Calu3 (cell line): ENCODE results near the gene CD200R1L. TPM values are rescaled to one million over a fixed set of nuclear protein-coding genes. Genes with fewer than 3 reads are reported as not detected.

ENCODE experiments used
- BruUV-seq: library from RNA; stranded (reverse); fragments of 400-500 nt; replicated peaks from 2 replicates; lab custom pipeline; 2021; lab: Mats Ljungman, UMichigan
- CTCF ChIA-PET: fragments of 300-600 bp; sonication (Branson Sonifier 250); formaldehyde crosslinking; loops from one replicate; lab custom pipeline; 2022; ENCODE audit warnings: antibody characterized with exemption; lab: Charles Lee
- DNase-seq: peaks from one replicate; pipeline ENCODE4 v3.0.0; 2022
- H3K27ac Mint-ChIP-seq: one replicate; pipeline ENCODE4 v1.8.0; 2022; ENCODE audit warnings: mixed read lengths; ENCODE audit not compliant: unreplicated experiment
- H3K27me3 Mint-ChIP-seq: one replicate; pipeline ENCODE4 v1.8.0; 2022; ENCODE audit warnings: mixed read lengths; ENCODE audit not compliant: unreplicated experiment
- H3K36me3 Mint-ChIP-seq: one replicate; pipeline ENCODE4 v1.8.0; 2022; ENCODE audit warnings: mild to moderate bottlenecking, moderate library complexity, mixed read lengths; ENCODE audit not compliant: insufficient read depth, unreplicated experiment
- H3K4me1 Mint-ChIP-seq: one replicate; pipeline ENCODE4 v1.8.0; 2022; ENCODE audit warnings: mild to moderate bottlenecking, low read depth, mixed read lengths; ENCODE audit not compliant: unreplicated experiment
- H3K4me3 Mint-ChIP-seq: one replicate; pipeline ENCODE4 v1.8.0; 2022; ENCODE audit warnings: mild to moderate bottlenecking, low read depth, moderate library complexity, mixed read lengths; ENCODE audit not compliant: unreplicated experiment
- H3K9me3 Mint-ChIP-seq: one replicate; pipeline ENCODE4 v1.8.0; 2022; ENCODE audit warnings: low read depth, mixed read lengths; ENCODE audit not compliant: unreplicated experiment
- CTCF ChIP-seq: fragments of 200-600 bp; IDR thresholded peaks from one replicate; pipeline ENCODE4 v1.8.0; 2022; ENCODE audit warnings: antibody characterized with exemption; ENCODE audit not compliant: unreplicated experiment
- intact Hi-C: fragments of 100-400 bp; cut with micrococcal nuclease; formaldehyde crosslinking; loops from one replicate; pipeline ENCODE4 v1.10.0; 2022; ENCODE audit not compliant: unreplicated experiment
- total RNA-seq: library from RNA; stranded (reverse); gene quantifications from 2 replicates; pipeline ENCODE4 v1.2.3, GENCODE V29; 2022

The CD200R1L gene
- total RNA-seq, 1 experiment from 2014 or later: not detected

GRCh38 chr3:112884678-112885290 lies 38.1 kb upstream of the CD200R1L start:
- no peak overlapping the region for H3K4me3 Mint-ChIP-seq
- no peak for TF ChIP-seq CTCF
- H3K9me3 Mint-ChIP-seq: no peaks in the 10 kb centered on the region
- intact Hi-C loops: no loop called here
- no peaks in the 10 kb centered on the region for H3K4me1 Mint-ChIP-seq
- DNase-seq: no peak
- no TSS peak for BruUV-seq
- H3K27me3 Mint-ChIP-seq: peaks cover 56% of the 10 kb centered on the region
- no peaks in the 10 kb centered on the region for H3K36me3 Mint-ChIP-seq
- H3K27ac Mint-ChIP-seq: no peak overlapping the region
- CTCF ChIA-PET: no interaction called here

GRCh38 chr3:112881891-112882290 lies 35.2 kb upstream of the CD200R1L start:
- no TSS peak for BruUV-seq

DNA sequence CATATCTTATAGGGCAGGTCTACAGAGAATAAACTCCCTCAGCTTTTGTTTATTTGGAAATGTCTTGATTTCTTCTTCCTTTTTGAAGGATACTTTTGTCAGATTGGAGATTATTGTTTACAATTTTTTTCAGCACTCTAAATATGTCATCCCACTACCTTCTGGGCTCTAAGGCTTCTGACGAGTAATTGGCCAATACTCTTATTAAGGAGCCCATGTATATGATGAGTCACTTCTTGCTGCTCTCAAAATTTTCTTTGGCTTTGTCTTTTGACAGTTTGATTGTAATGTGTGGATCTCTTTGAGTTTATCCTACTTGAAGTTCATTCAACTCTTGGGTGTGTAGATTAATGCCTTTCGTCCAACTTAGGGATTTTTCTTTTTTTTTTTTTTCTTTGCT lies 28.9 kb upstream of the CD200R1L start:
- intact Hi-C loops: no loop called here
- no peaks in the 10 kb centered on the region for H3K36me3 Mint-ChIP-seq

More at GRCh38 chr3:112881891-112882290, 35.2 kb upstream of the CD200R1L start:
- intact Hi-C loops: no loop called here
- CTCF ChIA-PET: no interaction called here
- no peaks in the 10 kb centered on the region for H3K9me3 Mint-ChIP-seq
- H3K4me3 Mint-ChIP-seq: no peak overlapping the region
- no peaks in the 10 kb centered on the region for H3K4me1 Mint-ChIP-seq
- peaks cover 54% of the 10 kb centered on the region for H3K27me3 Mint-ChIP-seq
- H3K27ac Mint-ChIP-seq: no peak overlapping the region
- TF ChIP-seq CTCF: no peak
- DNase-seq: no peak
- no peaks in the 10 kb centered on the region for H3K36me3 Mint-ChIP-seq

DNA sequence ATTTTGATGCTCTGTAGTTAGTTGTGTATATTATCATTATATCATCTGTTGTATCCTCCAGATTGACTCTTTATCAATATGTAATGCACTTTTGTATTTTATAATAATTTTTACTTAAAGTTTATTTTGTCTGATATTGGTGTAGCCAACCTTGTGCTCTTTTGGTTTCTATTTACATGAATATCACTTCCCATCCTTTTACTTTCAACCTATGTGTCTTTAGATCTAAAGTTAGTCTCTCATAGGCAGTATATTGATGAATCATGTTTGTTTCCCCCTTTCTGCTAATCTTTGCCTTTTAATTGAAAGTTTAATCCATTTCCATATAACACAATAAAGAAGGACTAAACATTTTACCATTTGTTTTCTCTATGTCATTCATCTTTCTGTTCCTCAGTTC lies 28.1 kb upstream of the CD200R1L start:
- no peaks in the 10 kb centered on the region for H3K4me1 Mint-ChIP-seq
- no TSS peak for BruUV-seq
- no peak for TF ChIP-seq CTCF
- H3K36me3 Mint-ChIP-seq: no peaks in the 10 kb centered on the region
- no peak overlapping the region for H3K27ac Mint-ChIP-seq
- H3K9me3 Mint-ChIP-seq: no peaks in the 10 kb centered on the region
- H3K27me3 Mint-ChIP-seq: peaks cover 7% of the 10 kb centered on the region
- intact Hi-C loops: no loop called here
- CTCF ChIA-PET: no interaction called here
- no peak overlapping the region for H3K4me3 Mint-ChIP-seq
- no peak for DNase-seq

More for the DNA sequence above, 28.9 kb upstream of the CD200R1L start:
- peaks cover 15% of the 10 kb centered on the region for H3K27me3 Mint-ChIP-seq
- TF ChIP-seq CTCF: no peak
- DNase-seq: no peak
- H3K27ac Mint-ChIP-seq: no peak overlapping the region
- no peak overlapping the region for H3K4me3 Mint-ChIP-seq
- BruUV-seq: no TSS peak
- H3K4me1 Mint-ChIP-seq: no peaks in the 10 kb centered on the region
- no peaks in the 10 kb centered on the region for H3K9me3 Mint-ChIP-seq
- CTCF ChIA-PET: no interaction called here
